HepG2 (cell line): ENCODE results near the gene KCNJ4. TPM values are rescaled to one million over a fixed set of nuclear protein-coding genes. Genes with fewer than 3 reads are reported as not detected.

Experiments used
- BCL3 ChIP-seq: sonication (generic); formaldehyde crosslinking; IDR thresholded peaks from 2 replicates; pipeline ENCODE4 v1.5.1; 2020; ENCODE audit warnings: mild to moderate bottlenecking, missing genetic modification reagents, moderate library complexity
- CEBPB ChIP-seq: IDR thresholded peaks from 2 replicates; pipeline ENCODE4 v1.6.1; 2011; ENCODE audit warnings: low read depth, low read length, improper control_type of control experiment, borderline replicate concordance
- DNMT3B ChIP-seq: conservative IDR thresholded peaks from 2 replicates; pipeline ENCODE4 v1.6.1; 2016; ENCODE audit warnings: missing biosample characterization, control low read depth
- IRX3 ChIP-seq: sonication (generic); formaldehyde crosslinking; IDR thresholded peaks from 2 replicates; pipeline ENCODE4 v1.8.1; 2023; ENCODE audit warnings: mild to moderate bottlenecking, low read depth, missing genetic modification reagents, borderline replicate concordance
- MZF1 ChIP-seq: sonication (generic); formaldehyde crosslinking; IDR thresholded peaks from 2 replicates; pipeline ENCODE4 v1.8.1; 2023; ENCODE audit warnings: mild to moderate bottlenecking, missing genetic modification reagents, borderline replicate concordance
- NFYC ChIP-seq: IDR thresholded peaks from 2 replicates; pipeline ENCODE4 v1.6.1; 2016; ENCODE audit warnings: missing genetic modification reagents, missing compliant biosample characterization
- SOX6 ChIP-seq, 2 experiments: fragments of 450-650 bp in 1 of 2; sonication (generic) in 1 of 2; formaldehyde crosslinking in 1 of 2; IDR thresholded peaks; 2 replicates each; pipeline versions ENCODE4 v1.4.0 to v1.6.1; 2017 to 2020; ENCODE audit warnings: antibody characterized with exemption in 1 of 2, mild to moderate bottlenecking in 1 of 2, missing genetic modification reagents in 1 of 2
- ZBED4 ChIP-seq: sonication (generic); formaldehyde crosslinking; IDR thresholded peaks from 2 replicates; pipeline ENCODE4 v1.4.0; 2020; ENCODE audit warnings: missing genetic modification reagents, borderline replicate concordance
- ZBTB46 ChIP-seq: sonication (generic); formaldehyde crosslinking; IDR thresholded peaks from 2 replicates; pipeline ENCODE4 v1.4.0; 2020; ENCODE audit warnings: mild to moderate bottlenecking, missing genetic modification reagents, borderline replicate concordance
- ZNF337 ChIP-seq: sonication (generic); formaldehyde crosslinking; IDR thresholded peaks from 2 replicates; pipeline ENCODE4 v1.5.1; 2020; ENCODE audit warnings: missing genetic modification reagents, low read depth, mild to moderate bottlenecking, borderline replicate concordance
- ZNF549 ChIP-seq: sonication (generic); formaldehyde crosslinking; IDR thresholded peaks from 2 replicates; pipeline ENCODE4 v1.5.0; 2020; ENCODE audit warnings: missing genetic modification reagents
- ZNF644 ChIP-seq: IDR thresholded peaks from 2 replicates; pipeline ENCODE4 v1.6.1; 2016; ENCODE audit warnings: low read depth
- ZNF704 ChIP-seq: sonication (generic); formaldehyde crosslinking; IDR thresholded peaks from 2 replicates; pipeline ENCODE4 v1.8.1; 2023; ENCODE audit warnings: mild to moderate bottlenecking, inconsistent platforms, moderate library complexity, missing genetic modification reagents, borderline replicate concordance
- ZNF788 ChIP-seq: sonication (generic); formaldehyde crosslinking; IDR thresholded peaks from 2 replicates; pipeline ENCODE4 v1.5.0; 2020; ENCODE audit warnings: mild to moderate bottlenecking, missing genetic modification reagents, borderline replicate concordance
- ZSCAN29 ChIP-seq: sonication (generic); formaldehyde crosslinking; conservative IDR thresholded peaks from 2 replicates; pipeline ENCODE4 v1.4.0; 2020; ENCODE audit warnings: mild to moderate bottlenecking, missing genetic modification reagents
- polyA plus RNA-seq, 8 experiments: library from polyadenylated mRNA; depleted of rRNA in 3 of 8; stranded (reverse) in 7 of 8; unstranded in 1 of 8; fragments of >200 nt; fragmentation: Illumina TruSeq in 4 of 8; extraction: Trizol in 4 of 8; gene quantifications; 2 replicates each; pipeline versions ENCODE4 v1.2.1 to v1.2.3, GENCODE V29; 2011 to 2016; ENCODE audit warnings: low read depth in 4 of 8, missing spikeins in 1 of 8, mixed read lengths in 1 of 8; ENCODE audit not compliant: insufficient read depth in 1 of 8
- total RNA-seq, 5 experiments: library from RNA; depleted of rRNA; stranded (reverse); fragments of >200 nt; fragmentation: Illumina TruSeq; extraction: Trizol; gene quantifications; 2 replicates each; pipeline ENCODE4 v1.2.3, GENCODE V29; 2016; ENCODE audit warnings: low read depth in 1 of 5
- TF ChIP-seq, protein P1 (sequence below): sonication (generic); formaldehyde crosslinking; IDR thresholded peaks from 2 replicates; pipeline ENCODE4 v1.4.0; 2020; ENCODE audit warnings: missing genetic modification reagents

The KCNJ4 gene
- total and polyA plus RNA-seq, 2 of the 13 experiments (the other 11 are each of a cell fraction or from before 2014, with no cell fraction given), result not detected

DNA sequence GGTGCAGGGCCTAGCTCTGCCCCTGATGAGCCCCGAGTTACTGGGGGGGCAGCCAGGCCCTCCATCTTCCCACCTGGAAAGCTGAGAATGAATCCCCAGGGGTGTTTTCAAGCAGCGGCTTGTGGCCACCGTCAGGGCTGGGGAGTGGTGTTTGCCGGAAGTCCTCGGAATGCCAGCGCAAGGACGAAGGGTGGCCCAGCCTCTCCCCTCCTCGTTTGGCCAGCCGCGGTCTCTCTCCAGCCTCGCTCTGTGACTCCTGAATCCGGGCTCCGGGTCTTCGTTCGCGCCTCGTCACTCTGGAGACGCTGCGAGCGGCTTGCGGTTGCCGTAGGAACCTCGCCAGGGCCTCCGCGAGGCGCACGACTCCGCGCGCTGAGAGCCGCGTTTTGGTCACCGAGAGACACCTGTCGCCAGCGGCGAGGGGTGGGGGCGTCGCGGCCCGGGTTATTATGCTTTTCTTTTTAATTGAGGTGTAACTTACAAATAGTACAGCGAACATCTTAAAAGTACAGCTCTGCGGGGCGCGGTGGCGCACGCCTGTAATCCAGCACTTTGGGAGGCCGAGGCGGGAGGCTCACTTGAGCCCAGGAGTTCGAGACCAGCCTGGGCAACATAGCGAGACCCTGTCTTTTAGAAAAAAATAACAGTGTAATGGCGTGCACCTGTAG is 6.5 kb upstream of the KCNJ4 start (continued):
- TF ChIP-seq ZBED4 (CRISPR knock-in tag), result 0 out of 2 replicates have a peak, but pooled peaks have one; percentile 46
- no peak for TF ChIP-seq ZNF549
- no peak for TF ChIP-seq SOX6 (IDR thresholded peaks at IDR 0.05)
- TF ChIP-seq SOX6 (CRISPR knock-in tag; IDR thresholded peaks at IDR 0.05), result peak; percentile 56
- no peak for TF ChIP-seq ZSCAN29 (CRISPR knock-in tag)
- no peak for TF ChIP-seq ZNF704 (CRISPR knock-in tag)
- no peak; the same call in 1 of the 2 replicates for TF ChIP-seq BCL3 (CRISPR knock-in tag)
- no peak; the same call in 1 of the 2 replicates for TF ChIP-seq ZNF788
- TF ChIP-seq DNMT3B (CRISPR knock-in tag), result no peak
- TF ChIP-seq ZBTB46, result no peak
- TF ChIP-seq NFYC (CRISPR knock-in tag), result no peak
- no peak for TF ChIP-seq IRX3 (CRISPR knock-in tag)
- no peak for TF ChIP-seq ZNF337
- TF ChIP-seq, protein P1, sequence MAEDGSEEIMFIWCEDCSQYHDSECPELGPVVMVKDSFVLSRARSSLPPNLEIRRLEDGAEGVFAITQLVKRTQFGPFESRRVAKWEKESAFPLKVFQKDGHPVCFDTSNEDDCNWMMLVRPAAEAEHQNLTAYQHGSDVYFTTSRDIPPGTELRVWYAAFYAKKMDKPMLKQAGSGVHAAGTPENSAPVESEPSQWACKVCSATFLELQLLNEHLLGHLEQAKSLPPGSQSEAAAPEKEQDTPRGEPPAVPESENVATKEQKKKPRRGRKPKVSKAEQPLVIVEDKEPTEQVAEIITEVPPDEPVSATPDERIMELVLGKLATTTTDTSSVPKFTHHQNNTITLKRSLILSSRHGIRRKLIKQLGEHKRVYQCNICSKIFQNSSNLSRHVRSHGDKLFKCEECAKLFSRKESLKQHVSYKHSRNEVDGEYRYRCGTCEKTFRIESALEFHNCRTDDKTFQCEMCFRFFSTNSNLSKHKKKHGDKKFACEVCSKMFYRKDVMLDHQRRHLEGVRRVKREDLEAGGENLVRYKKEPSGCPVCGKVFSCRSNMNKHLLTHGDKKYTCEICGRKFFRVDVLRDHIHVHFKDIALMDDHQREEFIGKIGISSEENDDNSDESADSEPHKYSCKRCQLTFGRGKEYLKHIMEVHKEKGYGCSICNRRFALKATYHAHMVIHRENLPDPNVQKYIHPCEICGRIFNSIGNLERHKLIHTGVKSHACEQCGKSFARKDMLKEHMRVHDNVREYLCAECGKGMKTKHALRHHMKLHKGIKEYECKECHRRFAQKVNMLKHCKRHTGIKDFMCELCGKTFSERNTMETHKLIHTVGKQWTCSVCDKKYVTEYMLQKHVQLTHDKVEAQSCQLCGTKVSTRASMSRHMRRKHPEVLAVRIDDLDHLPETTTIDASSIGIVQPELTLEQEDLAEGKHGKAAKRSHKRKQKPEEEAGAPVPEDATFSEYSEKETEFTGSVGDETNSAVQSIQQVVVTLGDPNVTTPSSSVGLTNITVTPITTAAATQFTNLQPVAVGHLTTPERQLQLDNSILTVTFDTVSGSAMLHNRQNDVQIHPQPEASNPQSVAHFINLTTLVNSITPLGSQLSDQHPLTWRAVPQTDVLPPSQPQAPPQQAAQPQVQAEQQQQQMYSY (CRISPR knock-in tag), result peak; percentile 100
- TF ChIP-seq ZNF644, result no peak
- no peak for TF ChIP-seq MZF1 (CRISPR knock-in tag)
- no peak for TF ChIP-seq CEBPB
